Measurements from ENCODE around the gene GABRR1.
"Not testable (repeated sequence)": the region's sequence is repeated elsewhere in the genome, so short reads cannot be mapped to it uniquely, and the experiment has no call there.

Gene GABRR1

GRCh38 chr6:89217299-89217910, at the start of gene GABRR1:
Gene GABRR1, minus strand, starts transcription at chr6:89217358. Its CDS starts 36 bp downstream, at chr6:89217322.
- FAIRE-seq: no peak

GRCh38 chr6:89264296-89264695, 47.1 kb upstream of the GABRR1 start:
- FAIRE-seq: no peak

GRCh38 chr6:89260832-89261231, 43.7 kb upstream of the GABRR1 start:
- no peak for FAIRE-seq

- no peak for FAIRE-seq
These were observed 43.2 kb upstream of the GABRR1 start for GRCh38 chr6:89260310-89260709.

- no peak for FAIRE-seq
These were observed 41.8 kb upstream of the GABRR1 start for GRCh38 chr6:89258912-89259311.

- FAIRE-seq: no peak
These were observed 40.6 kb upstream of the GABRR1 start for GRCh38 chr6:89257781-89258180.

GRCh38 chr6:89257346-89257745, 40.2 kb upstream of the GABRR1 start:
- FAIRE-seq: no peak

GRCh38 chr6:89255417-89255816, 38.3 kb upstream of the GABRR1 start:
- FAIRE-seq: no peak

GRCh38 chr6:89254569-89254968, 37.4 kb upstream of the GABRR1 start:
- no peak for FAIRE-seq

GRCh38 chr6:89252907-89253306, 35.7 kb upstream of the GABRR1 start:
- no peak for FAIRE-seq

GRCh38 chr6:89251976-89252375, 34.8 kb upstream of the GABRR1 start:
- FAIRE-seq: no peak

GRCh38 chr6:89251170-89251569, 34.0 kb upstream of the GABRR1 start:
- no peak for FAIRE-seq

GRCh38 chr6:89250239-89250638, 33.1 kb upstream of the GABRR1 start:
- FAIRE-seq: no peak

GRCh38 chr6:89244241-89244985, 27.3 kb upstream of the GABRR1 start:
- FAIRE-seq: no peak

GRCh38 chr6:89243331-89243629, 26.1 kb upstream of the GABRR1 start:
- FAIRE-seq: no peak

GRCh38 chr6:89242574-89243330, 25.6 kb upstream of the GABRR1 start:
- no peak for FAIRE-seq

- FAIRE-seq: no peak
These were observed 22.2 kb upstream of the GABRR1 start for GRCh38 chr6:89239338-89239737.

GRCh38 chr6:89237158-89237557, 20.0 kb upstream of the GABRR1 start:
- FAIRE-seq: no peak

- not testable (repeated sequence) for FAIRE-seq
These were observed 16.4 kb upstream of the GABRR1 start for GRCh38 chr6:89233605-89234004.

GRCh38 chr6:89222712-89223039, 5.5 kb upstream of the GABRR1 start:
- no peak for FAIRE-seq

GRCh38 chr6:89221971-89222711, 5.0 kb upstream of the GABRR1 start:
- FAIRE-seq: no peak

GRCh38 chr6:89221129-89221528, 4.0 kb upstream of the GABRR1 start:
- no peak for FAIRE-seq

GRCh38 chr6:89216411-89216810, 747 bp downstream of the GABRR1 start:
- no peak for FAIRE-seq

All from colon (tissue), 2 donors.